Kidney (tissue), 14 donors: Measurements from ENCODE around the gene MCTP2. TPM values are rescaled to one million over a fixed set of nuclear protein-coding genes. Genes with fewer than 3 reads are reported as not detected.

Experiments
- DNase-seq, 5 donors: peaks; one replicate each; pipeline ENCODE4 v3.0.0-alpha.2; 2013 to 2020
- FAIRE-seq: peaks from 2 replicates; lab custom pipeline; 2012; peaks lifted over from hg19 to GRCh38; lab: Jason Lieb, UNC
- H3K27ac ChIP-seq, 2 donors: one replicate each; pipeline ENCODE4 v1.7.0; 2013; ENCODE audit warnings: low read depth in 2 of 2, low read length in 2 of 2, inconsistent platforms in 1 of 2
- H3K27me3 ChIP-seq: one replicate; pipeline ENCODE4 v1.7.1; 2013; ENCODE audit warnings: low read length, inconsistent platforms; ENCODE audit not compliant: control insufficient read depth, insufficient read depth
- H3K36me3 ChIP-seq, 3 donors: one replicate each; pipeline versions ENCODE4 v1.7.0 to v1.7.1; 2013; ENCODE audit warnings: low read length in 3 of 3, control low read depth in 1 of 3, inconsistent platforms in 1 of 3; ENCODE audit not compliant: insufficient read depth in 3 of 3, control insufficient read depth in 2 of 3
- H3K4me1 ChIP-seq, 3 donors: one replicate each; pipeline versions ENCODE4 v1.7.0 to v1.7.1; 2013; ENCODE audit warnings: low read length in 3 of 3, inconsistent platforms in 1 of 3, low read depth in 1 of 3; ENCODE audit not compliant: control insufficient read depth in 2 of 3, insufficient read depth in 2 of 3
- H3K4me3 ChIP-seq, 3 donors: one replicate each; pipeline versions ENCODE4 v1.7.0 to v1.8.1; 2013; ENCODE audit warnings: low read length in 3 of 3, control low read depth in 1 of 3, inconsistent platforms in 1 of 3
- H3K9ac ChIP-seq, 3 donors: one replicate each; pipeline versions ENCODE4 v1.7.0 to v1.7.1; 2013; ENCODE audit warnings: low read length in 3 of 3, control low read depth in 1 of 3, inconsistent platforms in 1 of 3
- H3K9me3 ChIP-seq, 3 donors: one replicate each; pipeline versions ENCODE4 v1.7.0 to v1.7.1; 2013; ENCODE audit warnings: low read length in 3 of 3, control low read depth in 1 of 3, inconsistent platforms in 1 of 3; ENCODE audit not compliant: control insufficient read depth in 2 of 3, insufficient read depth in 1 of 3
- CTCF ChIP-seq: IDR thresholded peaks from 3 replicates; pipeline ENCODE4 v1.5.1; 2012; ENCODE audit warnings: mild to moderate bottlenecking, moderate library complexity, borderline replicate concordance; ENCODE audit not compliant: insufficient read depth; ENCODE audit errors: extremely low read depth
- intact Hi-C: fragments of 100-400 bp; cut with DNase I; formaldehyde crosslinking; loops from one replicate; pipeline ENCODE4 v1.11.1; 2022
- polyA plus RNA-seq: library from polyadenylated mRNA; stranded (reverse); fragments of 350-450 nt; fragmentation: Illumina TruSeq; extraction: RNeasy Lipid Tissue Mini Kit (QIAGEN cat#74804); gene quantifications from one replicate; pipeline ENCODE4 v1.2.3, GENCODE V29; 2014; ENCODE audit warnings: low read depth, low replicate concordance; ENCODE audit not compliant: insufficient read depth
- total RNA-seq: library from RNA; stranded (reverse); fragmentation: NEBNext Ultra II Directional; extraction: Animal tissue kit (Norgen Biotek cat#: 25700); gene quantifications from one replicate; pipeline ENCODE4 v1.2.1, GENCODE V29; 2021
- donor health status: control.
- donor health status: control.
- donor health status: control.
- donor health status: control.
- donor health status: control.
- donor health status: DM: yes; HTN: yes; CAD: no.
- donor health status: Normal renal cell carcinoma (clear cell type).

Gene MCTP2
- total and polyA plus RNA-seq, 2 donors from 2014 or later = 1.2 to 21.1 TPM

- no peak overlapping the region for H3K9ac ChIP-seq
- DNase-seq (no peak), FAIRE-seq (no peak)
- intact Hi-C loops = no loop called here
- no peak for TF ChIP-seq CTCF
- no peaks in the 10 kb centered on the region for H3K36me3 ChIP-seq
- H3K4me3 ChIP-seq = no peak overlapping the region
- H3K27me3 ChIP-seq = no peaks in the 10 kb centered on the region
- no peaks in the 10 kb centered on the region for H3K9me3 ChIP-seq
- no peaks in the 10 kb centered on the region for H3K4me1 ChIP-seq
- no peak overlapping the region for H3K27ac ChIP-seq
These were observed 222.0 kb downstream of the MCTP2 start for GRCh38 chr15:94453227-94453988.

DNA sequence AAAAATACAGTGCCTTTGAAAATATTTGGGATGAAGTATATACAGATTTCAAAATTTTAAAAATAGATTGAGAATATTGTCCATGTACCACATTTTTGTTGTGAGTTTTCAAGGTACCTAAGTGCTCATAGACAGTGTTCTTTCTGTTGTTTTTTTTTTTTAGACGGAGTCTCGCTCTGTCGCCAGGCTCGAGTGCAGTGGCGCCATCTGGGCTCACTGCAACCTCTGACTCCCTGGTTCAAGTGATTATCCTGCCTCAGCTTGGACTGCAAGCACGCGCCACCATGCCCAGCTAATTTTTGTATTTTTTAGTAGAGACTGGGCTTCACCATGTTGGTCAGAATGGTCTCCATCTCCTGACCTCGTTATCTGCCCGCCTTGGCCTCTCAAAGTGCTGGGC, 223.9 kb downstream of the MCTP2 start:
- H3K9me3 ChIP-seq = no peaks in the 10 kb centered on the region
- no peak overlapping the region for H3K4me3 ChIP-seq
- no peak overlapping the region for H3K9ac ChIP-seq
- TF ChIP-seq CTCF = no peak
- FAIRE-seq = no peak
- no peaks in the 10 kb centered on the region for H3K36me3 ChIP-seq
- intact Hi-C loops = no loop called here
- DNase-seq = no peak
- no peaks in the 10 kb centered on the region for H3K4me1 ChIP-seq
- no peaks in the 10 kb centered on the region for H3K27me3 ChIP-seq
- no peak overlapping the region for H3K27ac ChIP-seq

- no peak overlapping the region for H3K9ac ChIP-seq
- no peaks in the 10 kb centered on the region for H3K36me3 ChIP-seq
- TF ChIP-seq CTCF = no peak
- DNase-seq (no peak), FAIRE-seq (no peak)
- H3K27ac ChIP-seq = no peak overlapping the region
- no peaks in the 10 kb centered on the region for H3K9me3 ChIP-seq
- H3K4me3 ChIP-seq = no peak overlapping the region
- no peaks in the 10 kb centered on the region for H3K4me1 ChIP-seq
- intact Hi-C loops = no loop called here
- no peaks in the 10 kb centered on the region for H3K27me3 ChIP-seq
These were observed 224.9 kb downstream of the MCTP2 start for GRCh38 chr15:94456226-94456625.
